A549 (cell line): Measurements from ENCODE around the gene CIITA. TPM values are rescaled to one million over a fixed set of nuclear protein-coding genes. Genes with fewer than 3 reads are reported as not detected.
"Not testable (repeated sequence)": the region's sequence is repeated elsewhere in the genome, so short reads cannot be mapped to it uniquely, and the experiment has no call there.

Source experiments
- ATAC-seq, 2 experiments: fragments of 200-7000 bp in 1 of 2; fragments of >200 bp in 1 of 2; cut with Nextera tagmentation in 1 of 2; cut with Tn5 transposase in 1 of 2; 3 replicates each; pipeline versions ENCODE4 v1.8.0 to v1.9.1; 2018 to 2020; ENCODE audit warnings: mild to moderate bottlenecking in 1 of 2, moderate library complexity in 1 of 2
- CTCF ChIA-PET: fragments of 300-600 bp; sonication (Branson Sonifier 250); formaldehyde crosslinking; extraction: SDS; loops from one replicate; lab custom pipeline; 2021; ENCODE audit warnings: antibody characterized with exemption, inconsistent platforms; lab: Yijun Ruan, JAX
- POLR2A ChIA-PET: fragments of 350-600 bp; formaldehyde crosslinking; extraction: SDS; loops from one replicate; lab custom pipeline; 2021; ENCODE audit warnings: antibody characterized with exemption, inconsistent platforms; lab: Yijun Ruan, JAX
- DNase-seq, 2 experiments: peaks; one replicate each; pipeline versions ENCODE4 v3.0.0 to v3.0.0-alpha.2; 2011 to 2016; ENCODE audit warnings: low read depth in 1 of 2, low spot score in 1 of 2
- FAIRE-seq: peaks from 2 replicates; lab custom pipeline; 2011; peaks lifted over from hg19 to GRCh38; lab: Jason Lieb, UNC
- H3K27ac ChIP-seq, 2 experiments: fragments of >200 bp; sonication (Bioruptor Twin); formaldehyde crosslinking; 3 replicates each; pipeline ENCODE4 v1.5.1; 2016 to 2017
- H3K4me1 ChIP-seq: fragments of >200 bp; sonication (Bioruptor Twin); formaldehyde crosslinking; 3 replicates; pipeline ENCODE4 v1.6.1; 2016
- H3K4me2 ChIP-seq: fragments of >200 bp; sonication (Bioruptor Twin); formaldehyde crosslinking; 3 replicates; pipeline ENCODE4 v1.6.1; 2016
- H3K4me3 ChIP-seq: fragments of >200 bp; sonication (Bioruptor Twin); formaldehyde crosslinking; 3 replicates; pipeline ENCODE4 v1.5.1; 2016
- H3K9me3 ChIP-seq: fragments of >200 bp; sonication (Bioruptor Twin); formaldehyde crosslinking; 3 replicates; pipeline ENCODE4 v1.6.1; 2016
- CBX8 ChIP-seq: fragments of 200-600 bp; sonication (generic); IDR thresholded peaks from 2 replicates; pipeline ENCODE4 v1.6.1; 2016
- CEBPB ChIP-seq, 2 experiments: fragments of >200 bp in 1 of 2; sonication (Bioruptor Twin) in 1 of 2; formaldehyde crosslinking in 1 of 2; IDR thresholded peaks; 2 replicates each; pipeline ENCODE4 v1.6.1; 2012 to 2016
- CHD2 ChIP-seq: fragments of 150-350 bp; IDR thresholded peaks from 2 replicates; pipeline ENCODE4 v1.6.1; 2014; ENCODE audit warnings: low read length; ENCODE audit not compliant: partially characterized antibody
- EP300 ChIP-seq, 2 experiments: fragments of >200 bp; sonication (Bioruptor Twin); formaldehyde crosslinking; IDR thresholded peaks; 2 replicates in 1 of 2; 3 replicates in 1 of 2; pipeline ENCODE4 v1.6.1; 2016 to 2017
- FOSB ChIP-seq: fragments of 250-450 bp; sonication (Bioruptor Pico); IDR thresholded peaks from 2 replicates; pipeline ENCODE4 v1.5.0; 2020; ENCODE audit warnings: mild to moderate bottlenecking, moderate library complexity
- HDAC2 ChIP-seq: fragments of 200-600 bp; sonication (generic); IDR thresholded peaks from 2 replicates; pipeline ENCODE4 v1.6.1; 2016
- HOXA7 ChIP-seq: fragments of 250-450 bp; sonication (Bioruptor Pico); IDR thresholded peaks from 2 replicates; pipeline ENCODE4 v1.5.0; 2020; ENCODE audit warnings: mild to moderate bottlenecking, moderate library complexity
- HOXB13 ChIP-seq: fragments of 250-450 bp; sonication (Bioruptor Pico); IDR thresholded peaks from 2 replicates; pipeline ENCODE4 v1.5.0; 2020; ENCODE audit warnings: low read depth, mild to moderate bottlenecking, moderate library complexity
- HOXB5 ChIP-seq: fragments of 250-450 bp; sonication (Bioruptor Pico); IDR thresholded peaks from 2 replicates; pipeline ENCODE4 v1.5.0; 2020; ENCODE audit warnings: mild to moderate bottlenecking, moderate library complexity
- JUNB ChIP-seq: fragments of >200 bp; sonication (Bioruptor Twin); formaldehyde crosslinking; IDR thresholded peaks from 2 replicates; pipeline ENCODE4 v1.6.1; 2016
- KDM1A ChIP-seq: fragments of 200-600 bp; sonication (generic); IDR thresholded peaks from 2 replicates; pipeline ENCODE4 v1.6.1; 2016; ENCODE audit warnings: low read depth, mild to moderate bottlenecking
- MAFK ChIP-seq: fragments of 450-650 bp; IDR thresholded peaks from 2 replicates; pipeline ENCODE4 v1.6.1; 2014; ENCODE audit not compliant: partially characterized antibody
- MAZ ChIP-seq: fragments of 150-350 bp; IDR thresholded peaks from 2 replicates; pipeline ENCODE4 v1.6.1; 2014; ENCODE audit warnings: antibody characterized with exemption, low read depth, low read length, borderline replicate concordance
- NFE2L2 ChIP-seq: fragments of 150-350 bp; conservative IDR thresholded peaks from 2 replicates; pipeline ENCODE4 v1.6.1; 2014; ENCODE audit warnings: low read length
- NPAS2 ChIP-seq: fragments of 250-450 bp; sonication (Bioruptor Pico); IDR thresholded peaks from 2 replicates; pipeline ENCODE4 v1.8.0; 2022; ENCODE audit warnings: mild to moderate bottlenecking, moderate library complexity, borderline replicate concordance
- POLR2AphosphoS2 ChIP-seq: conservative IDR thresholded peaks from 2 replicates; pipeline ENCODE4 v1.6.1; 2012; ENCODE audit warnings: low read length, improper control_type of control experiment, inconsistent platforms
- RARB ChIP-seq: fragments of 250-450 bp; sonication (Bioruptor Pico); IDR thresholded peaks from 2 replicates; pipeline ENCODE4 v1.8.0; 2021; ENCODE audit warnings: mild to moderate bottlenecking, moderate library complexity
- RCOR1 ChIP-seq: fragments of 150-350 bp; IDR thresholded peaks from 2 replicates; pipeline ENCODE4 v1.6.1; 2014; ENCODE audit warnings: antibody characterized with exemption, low read length, low read depth
- RNF2 ChIP-seq: fragments of 200-600 bp; sonication (generic); IDR thresholded peaks from 2 replicates; pipeline ENCODE4 v1.6.1; 2016; ENCODE audit warnings: low read depth, mild to moderate bottlenecking, antibody characterized with exemption, moderate library complexity, borderline replicate concordance
- SMC3 ChIP-seq: fragments of >200 bp; sonication (Bioruptor Twin); formaldehyde crosslinking; IDR thresholded peaks from 3 replicates; pipeline ENCODE4 v1.6.1; 2018; ENCODE audit warnings: inconsistent platforms
- TFCP2L1 ChIP-seq: fragments of 250-450 bp; sonication (Bioruptor Pico); IDR thresholded peaks from 2 replicates; pipeline ENCODE4 v1.5.0; 2021; ENCODE audit warnings: mild to moderate bottlenecking
- USF2 ChIP-seq: fragments of 450-650 bp; IDR thresholded peaks from 2 replicates; pipeline ENCODE4 v1.6.1; 2014; ENCODE audit warnings: antibody characterized with exemption
- ZC3H11A ChIP-seq: fragments of 450-650 bp; IDR thresholded peaks from 2 replicates; pipeline ENCODE4 v1.6.1; 2014; ENCODE audit warnings: antibody characterized with exemption, mild to moderate bottlenecking
- ZFP36 ChIP-seq: fragments of 450-650 bp; IDR thresholded peaks from 2 replicates; pipeline ENCODE4 v1.6.1; 2014; ENCODE audit warnings: borderline replicate concordance; ENCODE audit not compliant: partially characterized antibody
- ZSCAN20 ChIP-seq: fragments of 250-450 bp; sonication (Bioruptor Pico); IDR thresholded peaks from 2 replicates; pipeline ENCODE4 v1.8.0; 2022; ENCODE audit warnings: mild to moderate bottlenecking, moderate library complexity
- WGBS: methylation state at CpG from one replicate; pipeline ENCODE4 v1.1.6; 2017; ENCODE audit errors: missing lambda C conversion rate; 5-methylcytosine and 5-hydroxymethylcytosine counted together
- polyA plus RNA-seq, 4 experiments: library from polyadenylated mRNA; depleted of rRNA in 3 of 4; stranded (reverse); fragments of >200 nt; fragmentation: RNase III in 1 of 4; extraction: RNeasy Plus Mini Kit Qiagen cat#74134 plus additional on column Dnase treatment in 1 of 4; gene quantifications; 2 replicates in 3 of 4; 3 replicates in 1 of 4; pipeline ENCODE4 v1.2.3, GENCODE V29; 2011 to 2017
- TF ChIP-seq, protein P1 (sequence below): fragments of >200 bp; sonication (Bioruptor Twin); formaldehyde crosslinking; IDR thresholded peaks from 3 replicates; pipeline ENCODE4 v1.6.1; 2016
- TF ChIP-seq, protein P2 (sequence below): IDR thresholded peaks from 2 replicates; pipeline ENCODE4 v1.6.1; 2012; ENCODE audit warnings: low read depth, borderline replicate concordance

Gene CIITA
- polyA plus RNA-seq, 2 of the 4 experiments (the other 2 are of a cell fraction): 0.06 TPM; not detected in 1

DNA sequence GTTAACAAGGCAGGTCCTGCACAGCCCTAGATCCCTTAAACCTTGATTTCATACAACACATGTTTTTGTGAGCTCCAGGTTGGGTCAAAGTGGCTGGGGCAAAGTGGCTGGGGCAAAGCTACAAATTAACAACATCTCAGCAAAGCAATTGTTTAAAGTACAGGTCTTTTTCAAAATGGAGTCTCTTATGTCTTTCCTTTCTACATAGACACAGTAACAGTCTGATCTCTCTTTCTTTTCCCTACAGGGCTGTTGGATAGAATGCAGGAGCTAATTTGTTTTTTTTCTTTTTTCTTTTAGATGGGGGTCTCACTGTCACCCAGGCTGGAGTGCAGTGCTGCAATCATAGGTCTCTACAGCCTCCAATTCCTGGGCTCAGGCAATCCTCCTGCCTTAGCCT is 46.8 kb upstream of the CIITA start:
- H3K4me2 ChIP-seq, H3K4me3 ChIP-seq, H3K9me3 ChIP-seq, FAIRE-seq, H3K27ac ChIP-seq, ATAC-seq, POLR2A ChIA-PET, CTCF ChIA-PET, DNase-seq, H3K4me1 ChIP-seq: not testable (repeated sequence)

DNA sequence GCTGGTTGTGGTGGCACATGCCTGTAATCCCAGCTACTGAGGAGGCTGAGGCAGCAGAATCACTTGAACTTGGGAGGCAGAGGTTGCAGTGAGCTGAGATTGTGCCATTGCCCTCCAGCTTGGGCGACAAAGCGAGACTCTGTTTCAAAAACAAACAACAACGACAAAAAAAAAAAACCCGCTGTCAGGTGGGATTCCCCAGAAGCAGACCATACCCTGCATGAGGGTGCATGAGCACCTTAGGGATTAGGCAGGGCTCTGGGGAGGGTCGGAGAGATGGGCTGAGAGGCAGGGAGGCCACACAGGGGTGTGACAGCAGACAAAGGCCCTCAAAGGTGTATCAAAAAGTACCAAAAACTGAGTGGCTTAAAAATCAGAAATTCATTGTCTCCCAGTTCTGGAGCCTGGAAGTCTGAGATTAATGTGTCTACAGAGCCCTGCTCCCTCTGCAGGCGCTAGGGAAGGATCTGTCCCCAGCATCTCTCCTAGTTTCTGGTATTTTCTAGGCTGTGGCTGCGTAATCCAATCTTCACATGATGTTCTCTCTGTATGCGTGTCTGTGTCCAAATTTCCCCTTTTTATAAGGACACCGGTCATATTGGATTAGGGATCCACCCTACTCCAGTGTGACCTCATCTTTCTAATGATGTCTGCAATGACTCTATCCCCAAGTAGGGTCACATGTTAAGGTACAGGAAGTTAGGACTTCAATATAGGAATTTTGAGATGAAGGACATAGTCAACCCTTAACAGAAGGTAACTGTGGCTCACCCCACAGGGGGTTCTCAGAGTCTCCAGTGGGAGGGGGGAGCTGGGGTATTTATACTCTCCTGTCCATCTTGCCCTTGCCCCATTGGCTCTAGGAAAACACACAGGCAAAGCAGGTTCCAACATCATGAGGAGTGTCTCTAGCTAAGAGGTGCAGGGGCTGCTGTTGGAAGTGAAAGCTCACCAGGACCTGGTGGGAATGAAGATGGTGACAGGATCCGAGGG is 44.8 kb upstream of the CIITA start:
- H3K9me3 ChIP-seq: no peaks in the 10 kb centered on the region
- no peaks in the 10 kb centered on the region for H3K4me1 ChIP-seq
- 52% methylated on average over 10 of the region's 10 CpGs for WGBS
- CTCF ChIA-PET: interaction anchor here (1.0 kb wide), 1 partner anchor 93 kb away, joined by 3 read pairs; no protein-coding TSS in a partner anchor
- H3K4me2 ChIP-seq: no peak overlapping the region
- H3K27ac ChIP-seq: no peak overlapping the region
- POLR2A ChIA-PET: no interaction called here
- DNase-seq (no peak), FAIRE-seq (no peak), ATAC-seq (no peak)
- no peak overlapping the region for H3K4me3 ChIP-seq
- TF ChIP-seq CEBPB (IDR thresholded peaks at IDR 0.05) (no peak), EP300 (IDR thresholded peaks at IDR 0.05) (no peak), FOSB (CRISPR knock-in tag) (no peak), CHD2 (no peak), SMC3 (no peak), RCOR1 (no peak), HOXB13 (CRISPR knock-in tag) (no peak), MAZ (no peak), JUNB (no peak), HOXB5 (CRISPR knock-in tag) (no peak)
- TF ChIP-seq, protein P1, sequence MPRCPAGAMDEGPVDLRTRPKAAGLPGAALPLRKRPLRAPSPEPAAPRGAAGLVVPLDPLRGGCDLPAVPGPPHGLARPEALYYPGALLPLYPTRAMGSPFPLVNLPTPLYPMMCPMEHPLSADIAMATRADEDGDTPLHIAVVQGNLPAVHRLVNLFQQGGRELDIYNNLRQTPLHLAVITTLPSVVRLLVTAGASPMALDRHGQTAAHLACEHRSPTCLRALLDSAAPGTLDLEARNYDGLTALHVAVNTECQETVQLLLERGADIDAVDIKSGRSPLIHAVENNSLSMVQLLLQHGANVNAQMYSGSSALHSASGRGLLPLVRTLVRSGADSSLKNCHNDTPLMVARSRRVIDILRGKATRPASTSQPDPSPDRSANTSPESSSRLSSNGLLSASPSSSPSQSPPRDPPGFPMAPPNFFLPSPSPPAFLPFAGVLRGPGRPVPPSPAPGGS: no peak

GRCh38 chr16:10833271-10833670 is 43.7 kb upstream of the CIITA start:
- no peak for ATAC-seq
- no peak for FAIRE-seq
- Histone ChIP-seq H3K9me3 (no peaks in the 10 kb centered on the region), H3K4me2 (no peak overlapping the region), H3K4me1 (no peaks in the 10 kb centered on the region), H3K4me3 (no peak overlapping the region), H3K27ac (no peak overlapping the region)
- ChIA-PET CTCF (no interaction called here), POLR2A (no interaction called here)
- TF ChIP-seq MAFK (no peak), ZC3H11A (no peak), NPAS2 (CRISPR knock-in tag) (no peak), MAZ (no peak), ZSCAN20 (no peak), ZFP36 (no peak), NFE2L2 (no peak), USF2 (no peak), CBX8 (no peak), HDAC2 (no peak), HOXB13 (CRISPR knock-in tag) (no peak), KDM1A (no peak), RNF2 (no peak), RARB (CRISPR knock-in tag) (no peak), HOXA7 (CRISPR knock-in tag) (no peak), POLR2AphosphoS2 (no peak), HOXB5 (CRISPR knock-in tag) (no peak), TFCP2L1 (CRISPR knock-in tag) (no peak)
- TF ChIP-seq, protein P2, sequence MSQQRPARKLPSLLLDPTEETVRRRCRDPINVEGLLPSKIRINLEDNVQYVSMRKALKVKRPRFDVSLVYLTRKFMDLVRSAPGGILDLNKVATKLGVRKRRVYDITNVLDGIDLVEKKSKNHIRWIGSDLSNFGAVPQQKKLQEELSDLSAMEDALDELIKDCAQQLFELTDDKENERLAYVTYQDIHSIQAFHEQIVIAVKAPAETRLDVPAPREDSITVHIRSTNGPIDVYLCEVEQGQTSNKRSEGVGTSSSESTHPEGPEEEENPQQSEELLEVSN: no peak
- whole genome bisulfite sequencing: 42% methylated on average over 5 of the region's 5 CpGs
- no peak for DNase-seq
